Stimulated activated CD8-positive, alpha-beta memory T cell treated with anti-CD3 and anti-CD28 coated beads, Interleukin-7, amount 100 ng/mL, for 1 hour (primary cell): ENCODE measurements around the gene CACNA1H.

Experiments used
- DNase-seq, 2 donors: peaks; one replicate each; pipeline ENCODE4 v3.0.0-alpha.2; 2020; ENCODE audit warnings: low read depth in 2 of 2

Gene CACNA1H

GRCh38 chr16:1211451-1212268, 58.8 kb downstream of the CACNA1H start:
- DNase-seq, result no peak

- no peak for DNase-seq
These were observed 59.8 kb downstream of the CACNA1H start for GRCh38 chr16:1212616-1213194.

GRCh38 chr16:1213231-1213630, 60.3 kb downstream of the CACNA1H start:
- DNase-seq, result no peak

- no peak for DNase-seq
These were observed 61.0 kb downstream of the CACNA1H start for GRCh38 chr16:1213796-1214372.

GRCh38 chr16:1214719-1215118, 61.8 kb downstream of the CACNA1H start:
- DNase-seq, result no peak

GRCh38 chr16:1215574-1216295, 62.8 kb downstream of the CACNA1H start:
- DNase-seq, result no peak

- DNase-seq, result no peak
These were observed 63.4 kb downstream of the CACNA1H start for GRCh38 chr16:1216296-1216619.

GRCh38 chr16:1216681-1217400, 63.9 kb downstream of the CACNA1H start:
- DNase-seq, result no peak

GRCh38 chr16:1217526-1217925, 64.6 kb downstream of the CACNA1H start:
- no peak for DNase-seq

- no peak for DNase-seq
These were observed 65.4 kb downstream of the CACNA1H start for GRCh38 chr16:1218061-1218929.

- DNase-seq, result no peak
These were observed 66.2 kb downstream of the CACNA1H start for GRCh38 chr16:1218930-1219611.

GRCh38 chr16:1220098-1220728, 67.3 kb downstream of the CACNA1H start:
- DNase-seq, result no peak

- no peak for DNase-seq
These were observed 68.1 kb downstream of the CACNA1H start for GRCh38 chr16:1220841-1221627.

- DNase-seq, result no peak
These were observed 69.0 kb downstream of the CACNA1H start for GRCh38 chr16:1221628-1222552.

GRCh38 chr16:1222553-1223354, 69.8 kb downstream of the CACNA1H start:
- DNase-seq, result no peak

- no peak for DNase-seq
These were observed 70.7 kb downstream of the CACNA1H start for GRCh38 chr16:1223355-1224214.
